ENCODE results near the gene PHLDB2.

GRCh38 chr3:111819927-111820326, 39.1 kb upstream of the PHLDB2 start:
- no peak for TF ChIP-seq MAZ (IDR thresholded peaks at IDR 0.05; ENCODE audit: borderline replicate concordance, low read depth, low read length)
- no peak for TF ChIP-seq CTCF (conservative IDR thresholded peaks at IDR 0.05; ENCODE audit: low read depth, low read length)
- no peak for TF ChIP-seq USF2 (IDR thresholded peaks at IDR 0.05; ENCODE audit: low read depth, low read length)
- TF ChIP-seq MXI1 (IDR thresholded peaks at IDR 0.05; ENCODE audit: borderline replicate concordance, low read depth, low read length), result no peak
- TF ChIP-seq CEBPB (IDR thresholded peaks at IDR 0.05; ENCODE audit: low read depth, low read length), result no peak
- no peak for TF ChIP-seq POLR2A (IDR thresholded peaks at IDR 0.05; ENCODE audit: low read depth, low read length)
- TF ChIP-seq RAD21 (IDR thresholded peaks at IDR 0.05; ENCODE audit: low read length), result no peak
- TF ChIP-seq RCOR1 (IDR thresholded peaks at IDR 0.05; ENCODE audit: insufficient replicate concordance, low read length), result no peak
- TF ChIP-seq SMC3 (IDR thresholded peaks at IDR 0.05; ENCODE audit: low read depth, low read length), result no peak
- no peak for TF ChIP-seq ELK1 (IDR thresholded peaks at IDR 0.05; ENCODE audit: borderline replicate concordance, low read depth, low read length)
- TF ChIP-seq MAFK (IDR thresholded peaks at IDR 0.05; ENCODE audit: low read depth, low read length), result no peak

Measured in IMR-90 (cell line).